GM19238 (cell line): ENCODE data around the gene HK3.

Source experiments
- DNase-seq: peaks from one replicate; pipeline ENCODE4 v3.0.0; 2011; ENCODE audit warnings: low spot score; ENCODE audit not compliant: insufficient read length

The HK3 gene

GRCh38 chr5:176902102-176902814, 3.1 kb upstream of the HK3 start:
- DNase-seq: no peak

- no peak for DNase-seq
Observed at GRCh38 chr5:176901260-176902101, 2.3 kb upstream of the HK3 start.

GRCh38 chr5:176900780-176901204, 1.6 kb upstream of the HK3 start:
- no peak for DNase-seq

- DNase-seq: no peak
Observed at GRCh38 chr5:176899946-176900779, 1.0 kb upstream of the HK3 start.

- DNase-seq: no peak
Observed at GRCh38 chr5:176897263-176897662, 1.9 kb downstream of the HK3 start.

- no peak for DNase-seq
Observed at GRCh38 chr5:176895831-176896230, 3.3 kb downstream of the HK3 start.

- DNase-seq: no peak
Observed at GRCh38 chr5:176894298-176894697, 4.8 kb downstream of the HK3 start.

- DNase-seq: no peak
Observed at GRCh38 chr5:176892663-176893062, 6.5 kb downstream of the HK3 start.

GRCh38 chr5:176891331-176891958, 7.7 kb downstream of the HK3 start:
- no peak for DNase-seq

GRCh38 chr5:176890455-176891330, 8.5 kb downstream of the HK3 start:
- DNase-seq: no peak

- no peak for DNase-seq
Observed at GRCh38 chr5:176889321-176890280, 9.5 kb downstream of the HK3 start.

GRCh38 chr5:176888865-176889165, 10.3 kb downstream of the HK3 start:
- DNase-seq: no peak

GRCh38 chr5:176888016-176888864, 10.9 kb downstream of the HK3 start:
- no peak for DNase-seq

- no peak for DNase-seq
Observed at GRCh38 chr5:176887252-176887849, 11.8 kb downstream of the HK3 start.

- DNase-seq: no peak
Observed at GRCh38 chr5:176886336-176887251, 12.6 kb downstream of the HK3 start.

- no peak for DNase-seq
Observed at GRCh38 chr5:176884571-176884890, 14.6 kb downstream of the HK3 start.
